Camera-type eye (tissue), 1 donor: ENCODE data around the gene ZMAT3. TPM values are rescaled to one million over a fixed set of nuclear protein-coding genes. Genes with fewer than 3 reads are reported as not detected.

Source experiments
- total RNA-seq: library from RNA; depleted of rRNA; stranded (reverse); fragments of >200 nt; gene quantifications from one replicate; pipeline ENCODE4 v1.2.3, GENCODE V29; 2014

ZMAT3 gene, protein sequence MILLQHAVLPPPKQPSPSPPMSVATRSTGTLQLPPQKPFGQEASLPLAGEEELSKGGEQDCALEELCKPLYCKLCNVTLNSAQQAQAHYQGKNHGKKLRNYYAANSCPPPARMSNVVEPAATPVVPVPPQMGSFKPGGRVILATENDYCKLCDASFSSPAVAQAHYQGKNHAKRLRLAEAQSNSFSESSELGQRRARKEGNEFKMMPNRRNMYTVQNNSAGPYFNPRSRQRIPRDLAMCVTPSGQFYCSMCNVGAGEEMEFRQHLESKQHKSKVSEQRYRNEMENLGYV
- total RNA-seq = 11.7 TPM

GRCh38 chr3:179071323-179072099 lies at the start of gene ZMAT3:
Gene ZMAT3, minus strand, starts transcription at chr3:179071809. Its CDS starts 4,057 bp downstream, at chr3:179067752.

Other genes starting within 250 kb of the ZMAT3 start
- gene PIK3CA, start 76.5 kb upstream of the ZMAT3 start, total RNA-seq = 59.6 TPM
- gene KCNMB3, start 179.3 kb upstream of the ZMAT3 start, total RNA-seq = 4.9 TPM